RWPE2 (cell line): ENCODE measurements around the gene BABAM1.
A peak's percentile ranks its signal among the peaks of the same experiment; 100 is the strongest.

Source experiments
- ATAC-seq: fragments of 200-7000 bp; cut with Tn5 transposase; 3 replicates; pipeline ENCODE4 v1.9.1; 2021; ENCODE audit warnings: low read depth
- DNase-seq: peaks from one replicate; pipeline ENCODE4 v3.0.0-alpha.2; 2020; ENCODE audit warnings: low spot score
- H3K27ac ChIP-seq: fragments of 450-650 bp; 2 replicates; pipeline ENCODE4 v1.5.1; 2017; ENCODE audit warnings: mild to moderate bottlenecking; ENCODE audit not compliant: poor library complexity, severe bottlenecking
- H3K27me3 ChIP-seq: fragments of 250-450 bp; sonication (Bioruptor Pico); 2 replicates; pipeline ENCODE4 v1.5.1; 2021; ENCODE audit warnings: mild to moderate bottlenecking, moderate library complexity; ENCODE audit not compliant: insufficient read depth, poor library complexity, severe bottlenecking
- H3K36me3 ChIP-seq: fragments of 250-450 bp; sonication (Bioruptor Pico); 2 replicates; pipeline ENCODE4 v1.5.1; 2020; ENCODE audit warnings: low read depth, mild to moderate bottlenecking, moderate library complexity
- H3K4me1 ChIP-seq: fragments of 250-450 bp; sonication (Bioruptor Pico); 2 replicates; pipeline ENCODE4 v1.5.1; 2021; ENCODE audit warnings: mild to moderate bottlenecking, moderate library complexity; ENCODE audit not compliant: insufficient read depth, poor library complexity, severe bottlenecking
- H3K4me3 ChIP-seq: fragments of 250-450 bp; sonication (Bioruptor Pico); 2 replicates; pipeline ENCODE4 v1.5.1; 2021; ENCODE audit warnings: mild to moderate bottlenecking, moderate library complexity; ENCODE audit not compliant: severe bottlenecking
- H3K9me3 ChIP-seq: fragments of 250-450 bp; sonication (Bioruptor Pico); 2 replicates; pipeline ENCODE4 v1.5.1; 2021; ENCODE audit warnings: mild to moderate bottlenecking, moderate library complexity; ENCODE audit not compliant: severe bottlenecking
- TF ChIP-seq, protein P1 (sequence below): fragments of 450-650 bp; IDR thresholded peaks from one replicate; pipeline ENCODE4 v1.5.1; 2017; ENCODE audit warnings: mild to moderate bottlenecking, moderate library complexity; ENCODE audit not compliant: poor library complexity, severe bottlenecking

Gene BABAM1

DNA sequence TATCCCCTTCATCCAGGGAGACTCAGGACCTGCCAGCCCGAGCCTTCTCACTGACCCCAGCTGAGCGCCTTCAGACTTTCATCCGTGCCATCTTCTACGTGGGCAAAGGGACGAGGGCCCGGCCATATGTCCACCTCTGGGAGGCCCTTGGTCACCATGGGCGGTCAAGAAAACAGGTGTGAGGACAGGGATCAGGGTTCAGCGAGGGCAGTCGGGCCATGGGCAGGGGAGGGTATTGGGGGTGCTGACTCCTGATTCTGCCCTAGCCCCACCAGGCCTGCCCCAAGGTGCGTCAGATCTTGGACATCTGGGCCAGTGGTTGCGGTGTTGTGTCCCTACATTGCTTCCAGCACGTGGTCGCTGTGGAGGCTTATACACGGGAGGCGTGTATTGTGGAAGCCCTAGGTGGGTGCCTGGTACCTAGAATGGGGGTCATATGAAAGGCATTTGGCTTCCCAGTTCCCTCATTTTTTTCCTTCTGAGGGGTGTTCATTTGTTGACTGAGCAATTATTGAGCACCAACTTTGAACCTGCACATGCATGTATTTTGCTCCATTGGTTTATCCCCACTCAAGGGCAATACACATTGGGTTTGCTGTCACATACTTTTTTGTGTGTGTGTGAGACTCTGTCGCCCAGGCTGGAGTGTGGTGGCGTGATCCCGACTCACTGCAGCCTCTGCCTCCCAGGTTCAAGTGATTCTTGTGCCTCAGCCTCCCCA is 18.3 kb downstream of the BABAM1 start:
- no peaks in the 10 kb centered on the region for H3K4me1 ChIP-seq
- H3K36me3 ChIP-seq: no peaks in the 10 kb centered on the region
- no peaks in the 10 kb centered on the region for H3K27me3 ChIP-seq
- H3K27ac ChIP-seq: no peak overlapping the region
- H3K9me3 ChIP-seq: no peaks in the 10 kb centered on the region
- DNase-seq: no peak
- no peak overlapping the region for H3K4me3 ChIP-seq
- ATAC-seq: no peak
- TF ChIP-seq, protein P1, sequence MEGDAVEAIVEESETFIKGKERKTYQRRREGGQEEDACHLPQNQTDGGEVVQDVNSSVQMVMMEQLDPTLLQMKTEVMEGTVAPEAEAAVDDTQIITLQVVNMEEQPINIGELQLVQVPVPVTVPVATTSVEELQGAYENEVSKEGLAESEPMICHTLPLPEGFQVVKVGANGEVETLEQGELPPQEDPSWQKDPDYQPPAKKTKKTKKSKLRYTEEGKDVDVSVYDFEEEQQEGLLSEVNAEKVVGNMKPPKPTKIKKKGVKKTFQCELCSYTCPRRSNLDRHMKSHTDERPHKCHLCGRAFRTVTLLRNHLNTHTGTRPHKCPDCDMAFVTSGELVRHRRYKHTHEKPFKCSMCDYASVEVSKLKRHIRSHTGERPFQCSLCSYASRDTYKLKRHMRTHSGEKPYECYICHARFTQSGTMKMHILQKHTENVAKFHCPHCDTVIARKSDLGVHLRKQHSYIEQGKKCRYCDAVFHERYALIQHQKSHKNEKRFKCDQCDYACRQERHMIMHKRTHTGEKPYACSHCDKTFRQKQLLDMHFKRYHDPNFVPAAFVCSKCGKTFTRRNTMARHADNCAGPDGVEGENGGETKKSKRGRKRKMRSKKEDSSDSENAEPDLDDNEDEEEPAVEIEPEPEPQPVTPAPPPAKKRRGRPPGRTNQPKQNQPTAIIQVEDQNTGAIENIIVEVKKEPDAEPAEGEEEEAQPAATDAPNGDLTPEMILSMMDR: no peak

DNA sequence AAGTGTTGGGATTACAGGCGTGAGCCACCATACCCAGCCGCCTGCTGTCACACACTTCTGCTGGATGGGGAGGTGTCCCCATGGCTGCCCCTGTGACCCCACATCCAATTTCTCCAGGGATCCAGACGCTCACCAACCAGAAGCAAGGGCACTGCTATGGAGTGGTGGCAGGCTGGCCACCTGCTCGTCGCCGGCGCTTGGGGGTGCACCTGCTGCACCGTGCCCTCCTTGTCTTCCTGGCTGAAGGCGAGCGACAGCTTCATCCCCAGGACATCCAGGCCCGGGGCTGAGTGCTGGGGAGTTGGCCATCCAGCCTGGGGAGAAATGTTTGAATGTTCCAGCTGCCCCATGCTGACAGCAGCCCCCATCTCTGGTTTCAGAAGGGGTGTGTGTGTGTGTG is 19.0 kb downstream of the BABAM1 start:
- no peaks in the 10 kb centered on the region for H3K36me3 ChIP-seq
- no peak overlapping the region for H3K4me3 ChIP-seq
- no peaks in the 10 kb centered on the region for H3K27me3 ChIP-seq
- H3K9me3 ChIP-seq: no peaks in the 10 kb centered on the region
- TF ChIP-seq, protein P1: no peak
- H3K27ac ChIP-seq: no peak overlapping the region
- no peak for ATAC-seq
- no peaks in the 10 kb centered on the region for H3K4me1 ChIP-seq
- DNase-seq: no peak

DNA sequence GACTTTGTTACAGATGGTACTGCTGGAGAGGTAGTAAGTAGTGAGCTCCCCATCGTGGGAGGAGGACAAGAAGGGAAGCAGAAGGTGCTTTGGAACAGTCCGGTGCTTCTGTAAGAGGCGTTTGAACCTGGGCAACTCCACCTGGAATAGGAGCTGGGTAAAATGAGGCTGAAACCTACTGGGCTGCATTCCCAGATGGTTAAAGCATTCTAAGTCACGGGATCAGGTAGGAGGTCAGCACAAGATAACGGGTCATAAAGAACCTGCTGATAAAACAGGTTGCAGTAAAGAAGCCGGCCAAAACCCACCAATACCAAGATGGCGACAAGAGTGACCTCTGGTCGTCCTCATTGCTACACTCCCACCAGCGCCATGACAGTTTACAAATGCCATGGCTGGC is 19.5 kb downstream of the BABAM1 start:
- Histone ChIP-seq H3K27ac (no peak overlapping the region), H3K4me1 (no peaks in the 10 kb centered on the region), H3K36me3 (no peaks in the 10 kb centered on the region), H3K9me3 (no peaks in the 10 kb centered on the region), H3K27me3 (no peaks in the 10 kb centered on the region), H3K4me3 (no peak overlapping the region)
- ATAC-seq: no peak
- TF ChIP-seq, protein P1: no peak
- DNase-seq: no peak

DNA sequence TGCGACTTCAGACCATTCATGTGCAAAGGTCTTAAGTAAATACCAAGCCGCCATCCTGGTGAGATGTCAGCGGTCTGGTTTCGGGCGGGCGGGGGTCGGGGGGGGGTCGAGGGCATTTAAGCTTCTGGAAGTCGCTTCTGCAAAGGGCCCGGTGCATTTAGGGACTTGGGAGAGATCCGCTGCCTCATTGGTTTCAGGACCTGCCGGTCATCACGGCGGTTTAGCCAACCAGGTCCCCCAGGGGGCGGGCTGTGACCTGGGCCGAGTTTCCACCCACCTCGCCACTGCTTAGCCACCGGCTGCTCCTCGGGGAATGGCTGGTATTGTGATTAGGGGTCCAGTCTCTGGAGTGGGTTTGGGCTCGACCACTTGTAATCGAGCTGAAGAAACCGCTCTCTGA is 22.2 kb downstream of the BABAM1 start:
- no peaks in the 10 kb centered on the region for H3K9me3 ChIP-seq
- no peak for DNase-seq
- no peak overlapping the region for H3K27ac ChIP-seq
- H3K4me1 ChIP-seq: no peaks in the 10 kb centered on the region
- no peak overlapping the region for H3K4me3 ChIP-seq
- ATAC-seq: no peak
- TF ChIP-seq, protein P1: no peak
- H3K36me3 ChIP-seq: peaks cover 5% of the 10 kb centered on the region; the same call in 1 of the 2 replicates
- H3K27me3 ChIP-seq: no peaks in the 10 kb centered on the region

DNA sequence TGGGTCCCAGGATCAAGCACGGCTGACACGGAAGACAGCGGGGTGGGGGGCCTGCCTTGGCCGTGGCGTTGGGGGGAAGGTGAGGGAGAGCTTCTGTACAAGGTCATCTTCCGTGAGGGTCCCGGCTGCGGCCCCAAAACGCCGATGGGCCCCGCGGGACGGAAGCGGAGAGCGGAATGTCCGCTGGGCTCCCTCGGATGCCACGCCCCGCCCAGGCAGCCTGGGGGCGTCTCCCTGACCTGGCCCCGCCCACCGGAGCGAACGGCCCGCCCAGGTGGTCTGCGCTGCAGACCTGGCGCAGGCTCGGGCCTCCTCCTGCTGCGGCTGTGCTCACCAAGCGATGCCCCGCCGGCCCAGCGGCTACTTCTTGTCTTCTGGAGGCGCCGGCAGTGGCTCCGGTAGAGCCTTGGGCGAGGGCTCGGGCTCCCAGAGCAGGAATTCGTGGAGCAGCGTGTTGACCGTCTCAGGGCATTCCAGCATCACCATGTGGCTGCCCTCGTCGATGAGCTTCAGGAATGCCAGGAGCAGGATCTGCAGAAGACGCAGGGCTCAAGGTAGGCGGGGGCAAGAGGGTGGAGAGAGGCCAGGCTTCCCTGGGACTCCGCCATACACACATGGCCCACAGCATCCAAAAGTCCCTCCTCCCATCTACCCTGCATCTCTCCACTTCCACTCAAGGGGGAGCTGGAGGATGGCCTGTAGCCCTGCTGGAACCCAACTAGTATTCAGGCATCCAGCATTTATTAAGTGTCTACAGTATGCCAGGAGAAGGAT is 25.2 kb downstream of the BABAM1 start:
- Histone ChIP-seq H3K4me1 (peaks cover 7% of the 10 kb centered on the region), H3K36me3 (peaks cover 9% of the 10 kb centered on the region), H3K9me3 (no peaks in the 10 kb centered on the region), H3K27me3 (no peaks in the 10 kb centered on the region), H3K4me3 (peak overlapping the region; percentile 38), H3K27ac (peak overlapping the region; percentile 55)
- DNase-seq: peak; percentile 90
- TF ChIP-seq, protein P1: peak; percentile 88
- peak; percentile 87 for ATAC-seq
